ENCODE results near the gene MAP3K14.
"Not testable (repeated sequence)": the region's sequence is repeated elsewhere in the genome, so short reads cannot be mapped to it uniquely, and the experiment has no call there.

Gene MAP3K14

GRCh38 chr17:45346216-45347015, 29.6 kb upstream of the MAP3K14 start:
- H2AK5ac ChIP-seq (ENCODE audit: low read length), result no peak overlapping the region
- H2BK15ac ChIP-seq (replicated peaks; ENCODE audit: low read depth), result no peak overlapping the region
- no peak overlapping the region for H4K8ac ChIP-seq (ENCODE audit: low read depth, low read length)
- no peak overlapping the region for H3K4me2 ChIP-seq (ENCODE audit: low read length)
- no peak overlapping the region for H3K27ac ChIP-seq (ENCODE audit: low read depth, low read length)
- no peak overlapping the region for H2BK120ac ChIP-seq (ENCODE audit: low read depth, low read length)
- no peaks in the 10 kb centered on the region for H3K36me3 ChIP-seq (ENCODE audit: control insufficient read depth, insufficient read depth, low read length)
- H3K79me1 ChIP-seq (ENCODE audit: low read length), result no peaks in the 10 kb centered on the region
- no peak overlapping the region for H3K56ac ChIP-seq (ENCODE audit: low read length)
- no peak overlapping the region for H3K18ac ChIP-seq (ENCODE audit: low read length)
- no peak overlapping the region for H3K9ac ChIP-seq (ENCODE audit: low read length)
- no peaks in the 10 kb centered on the region for H3K27me3 ChIP-seq (ENCODE audit: insufficient read depth, low read length, poor library complexity)
- H2BK5ac ChIP-seq (ENCODE audit: low read length), result no peak overlapping the region
- no peaks in the 10 kb centered on the region for H3K79me2 ChIP-seq (ENCODE audit: control insufficient read depth, insufficient read depth, low read length)
- no peak for DNase-seq
- no peak overlapping the region for H3K4me3 ChIP-seq (ENCODE audit: low read length)
- WGBS (ENCODE audit: extremely low coverage, insufficient coverage, low lambda C conversion rate), result no CpG with 5 or more reads among the region's 13 CpGs
- no peak overlapping the region for H4K5ac ChIP-seq (ENCODE audit: low read length)
- H3K4me1 ChIP-seq (ENCODE audit: control insufficient read depth, low read depth, low read length), result peaks cover 7% of the 10 kb centered on the region
- no peak overlapping the region for H3K23ac ChIP-seq (ENCODE audit: low read length)
- no peak overlapping the region for H3K4ac ChIP-seq (ENCODE audit: low read depth, low read length)

DNA sequence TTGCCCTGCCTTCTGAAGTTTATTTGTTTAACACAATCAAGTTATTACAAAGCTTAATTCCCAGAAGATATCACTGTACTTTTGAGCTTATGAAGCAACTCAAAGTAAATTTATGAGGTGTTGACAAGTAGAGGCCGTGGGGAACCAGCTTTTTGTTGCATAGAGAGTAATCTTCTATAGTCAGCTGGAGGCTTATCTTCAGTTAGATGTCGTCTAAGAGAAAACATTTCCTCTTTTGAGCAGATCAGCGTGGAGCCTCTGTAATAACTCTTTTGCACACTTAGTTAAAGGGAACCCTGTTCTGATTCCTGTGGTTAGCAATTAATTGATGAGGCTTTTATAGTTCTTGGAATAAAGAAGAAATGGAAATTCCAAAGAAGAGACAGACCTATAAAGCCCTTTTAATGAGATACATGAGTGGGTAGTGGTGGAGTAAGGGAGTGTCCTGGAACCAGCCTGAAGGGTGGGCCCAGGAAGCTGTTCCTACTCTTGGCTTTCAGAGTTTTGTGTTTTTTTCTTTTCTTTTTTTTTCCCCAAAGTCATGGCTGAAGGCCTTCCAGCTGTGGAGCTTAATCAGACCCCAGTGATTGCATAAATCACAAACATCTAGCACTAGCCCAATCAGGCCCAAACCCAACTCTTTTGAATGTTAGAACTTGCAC, 28.9 kb upstream of the MAP3K14 start:
- no peak for DNase-seq
- H2AK5ac ChIP-seq (ENCODE audit: low read length), result no peak overlapping the region
- H3K4me3 ChIP-seq (ENCODE audit: low read length), result no peak overlapping the region
- no peak overlapping the region for H3K4ac ChIP-seq (ENCODE audit: low read depth, low read length)
- no peak overlapping the region for H2BK120ac ChIP-seq (ENCODE audit: low read depth, low read length)
- no peak overlapping the region for H4K5ac ChIP-seq (ENCODE audit: low read length)
- H4K8ac ChIP-seq (ENCODE audit: low read depth, low read length), result no peak overlapping the region
- no peak overlapping the region for H2BK15ac ChIP-seq (replicated peaks; ENCODE audit: low read depth)
- H3K4me2 ChIP-seq (ENCODE audit: low read length), result no peak overlapping the region
- H3K36me3 ChIP-seq (ENCODE audit: control insufficient read depth, insufficient read depth, low read length), result no peaks in the 10 kb centered on the region
- H3K9ac ChIP-seq (ENCODE audit: low read length), result no peak overlapping the region
- peaks cover 7% of the 10 kb centered on the region for H3K4me1 ChIP-seq (ENCODE audit: control insufficient read depth, low read depth, low read length)
- H3K27me3 ChIP-seq (ENCODE audit: insufficient read depth, low read length, poor library complexity), result no peaks in the 10 kb centered on the region
- no peaks in the 10 kb centered on the region for H3K79me1 ChIP-seq (ENCODE audit: low read length)
- WGBS (ENCODE audit: extremely low coverage, insufficient coverage, low lambda C conversion rate), result no CpG with 5 or more reads among the region's 3 CpGs
- H3K23ac ChIP-seq (ENCODE audit: low read length), result no peak overlapping the region
- no peak overlapping the region for H3K18ac ChIP-seq (ENCODE audit: low read length)
- no peak overlapping the region for H2BK5ac ChIP-seq (ENCODE audit: low read length)
- no peak overlapping the region for H3K56ac ChIP-seq (ENCODE audit: low read length)
- H3K27ac ChIP-seq (ENCODE audit: low read depth, low read length), result no peak overlapping the region
- H3K79me2 ChIP-seq (ENCODE audit: control insufficient read depth, insufficient read depth, low read length), result no peaks in the 10 kb centered on the region

GRCh38 chr17:45345246-45345553, 28.4 kb upstream of the MAP3K14 start:
- Histone ChIP-seq H2BK120ac (ENCODE audit: low read depth, low read length) (no peak overlapping the region), H3K4me2 (ENCODE audit: low read length) (no peak overlapping the region), H2BK5ac (ENCODE audit: low read length) (no peak overlapping the region), H3K23ac (ENCODE audit: low read length) (no peak overlapping the region), H3K79me2 (ENCODE audit: control insufficient read depth, insufficient read depth, low read length) (no peaks in the 10 kb centered on the region), H2AK5ac (ENCODE audit: low read length) (no peak overlapping the region), H4K5ac (ENCODE audit: low read length) (no peak overlapping the region), H4K8ac (ENCODE audit: low read depth, low read length) (no peak overlapping the region), H2BK15ac (replicated peaks; ENCODE audit: low read depth) (no peak overlapping the region), H3K4ac (ENCODE audit: low read depth, low read length) (no peak overlapping the region), H3K4me1 (ENCODE audit: control insufficient read depth, low read depth, low read length) (peaks cover 7% of the 10 kb centered on the region), H3K18ac (ENCODE audit: low read length) (no peak overlapping the region), H3K27ac (ENCODE audit: low read depth, low read length) (no peak overlapping the region), H3K56ac (ENCODE audit: low read length) (no peak overlapping the region), H3K9ac (ENCODE audit: low read length) (no peak overlapping the region), H3K4me3 (ENCODE audit: low read length) (no peak overlapping the region), H3K36me3 (ENCODE audit: control insufficient read depth, insufficient read depth, low read length) (no peaks in the 10 kb centered on the region), H3K79me1 (ENCODE audit: low read length) (no peaks in the 10 kb centered on the region), H3K27me3 (ENCODE audit: insufficient read depth, low read length, poor library complexity) (no peaks in the 10 kb centered on the region)
- no peak for DNase-seq
- no CpG with 5 or more reads among the region's 3 CpGs for WGBS (ENCODE audit: extremely low coverage, insufficient coverage, low lambda C conversion rate)

- H3K27me3 ChIP-seq (ENCODE audit: insufficient read depth, low read length, poor library complexity); H3K9ac ChIP-seq (ENCODE audit: low read length); H3K18ac ChIP-seq (ENCODE audit: low read length); H3K79me2 ChIP-seq (ENCODE audit: control insufficient read depth, insufficient read depth, low read length); H3K56ac ChIP-seq (ENCODE audit: low read length); H3K23ac ChIP-seq (ENCODE audit: low read length); H2AK5ac ChIP-seq (ENCODE audit: low read length); H2BK120ac ChIP-seq (ENCODE audit: low read depth, low read length); H4K8ac ChIP-seq (ENCODE audit: low read depth, low read length); DNase-seq; H3K4me1 ChIP-seq (ENCODE audit: control insufficient read depth, low read depth, low read length); H2BK5ac ChIP-seq (ENCODE audit: low read length); H3K79me1 ChIP-seq (ENCODE audit: low read length); H3K4me2 ChIP-seq (ENCODE audit: low read length); H3K4ac ChIP-seq (ENCODE audit: low read depth, low read length); H3K4me3 ChIP-seq (ENCODE audit: low read length); H4K5ac ChIP-seq (ENCODE audit: low read length); H2BK15ac ChIP-seq (replicated peaks; ENCODE audit: low read depth); H3K36me3 ChIP-seq (ENCODE audit: control insufficient read depth, insufficient read depth, low read length); H3K27ac ChIP-seq (ENCODE audit: low read depth, low read length): not testable (repeated sequence)
- whole genome bisulfite sequencing (ENCODE audit: extremely low coverage, insufficient coverage, low lambda C conversion rate), result no CpG with 5 or more reads among the region's 10 CpGs
Observed at GRCh38 chr17:45343967-45344664, 27.3 kb upstream of the MAP3K14 start.

- Histone ChIP-seq H3K4me1 (ENCODE audit: control insufficient read depth, low read depth, low read length) (peaks cover 7% of the 10 kb centered on the region), H3K4ac (ENCODE audit: low read depth, low read length) (no peak overlapping the region), H4K5ac (ENCODE audit: low read length) (no peak overlapping the region), H3K18ac (ENCODE audit: low read length) (no peak overlapping the region), H2BK5ac (ENCODE audit: low read length) (no peak overlapping the region), H3K27me3 (ENCODE audit: insufficient read depth, low read length, poor library complexity) (no peaks in the 10 kb centered on the region), H3K27ac (ENCODE audit: low read depth, low read length) (no peak overlapping the region), H2BK15ac (replicated peaks; ENCODE audit: low read depth) (no peak overlapping the region), H2AK5ac (ENCODE audit: low read length) (no peak overlapping the region), H3K79me1 (ENCODE audit: low read length) (no peaks in the 10 kb centered on the region), H3K23ac (ENCODE audit: low read length) (no peak overlapping the region), H3K4me2 (ENCODE audit: low read length) (no peak overlapping the region), H2BK120ac (ENCODE audit: low read depth, low read length) (no peak overlapping the region), H3K56ac (ENCODE audit: low read length) (peak overlapping the region; percentile 47), H3K9ac (ENCODE audit: low read length) (no peak overlapping the region), H3K36me3 (ENCODE audit: control insufficient read depth, insufficient read depth, low read length) (no peaks in the 10 kb centered on the region), H3K79me2 (ENCODE audit: control insufficient read depth, insufficient read depth, low read length) (no peaks in the 10 kb centered on the region), H4K8ac (ENCODE audit: low read depth, low read length) (no peak overlapping the region), H3K4me3 (ENCODE audit: low read length) (no peak overlapping the region)
- no CpG with 5 or more reads among the region's 4 CpGs for WGBS (ENCODE audit: extremely low coverage, insufficient coverage, low lambda C conversion rate)
- no peak for DNase-seq
Observed at GRCh38 chr17:45342871-45343526, 26.2 kb upstream of the MAP3K14 start.

Data from mesendoderm (in vitro differentiated cells).